Neural cell (in vitro differentiated cells): ENCODE measurements around the gene ZNF837. TPM values are rescaled to one million over a fixed set of nuclear protein-coding genes. Genes with fewer than 3 reads are reported as not detected.

Experiments
- H2AFZ ChIP-seq: fragments of 200-600, 300-800 bp; sonication (generic), shearing (Covaris generic); 2 replicates; pipeline ENCODE4 v1.6.0; 2014; ENCODE audit warnings: low read depth, mild to moderate bottlenecking, antibody characterized with exemption, low read length, moderate library complexity
- H3F3A ChIP-seq: fragments of 200-600 bp; shearing (Covaris generic); 2 replicates; pipeline ENCODE4 v1.6.1; 2016; ENCODE audit warnings: mild to moderate bottlenecking, moderate library complexity, mixed read lengths, antibody characterized with exemption, low read length; ENCODE audit not compliant: insufficient read depth, poor library complexity, severe bottlenecking
- H3K27ac ChIP-seq: fragments of 200-600, 300-800 bp; sonication (generic), shearing (Covaris generic); 2 replicates; pipeline ENCODE4 v1.5.1; 2014; ENCODE audit warnings: mild to moderate bottlenecking, low read length, moderate library complexity
- H3K27me3 ChIP-seq: fragments of 300-800, 200-600 bp; sonication (generic), shearing (Covaris generic); 2 replicates; pipeline ENCODE4 v1.6.0; 2014; ENCODE audit warnings: mild to moderate bottlenecking, low read depth, low read length, moderate library complexity; ENCODE audit not compliant: insufficient read depth
- H3K36me3 ChIP-seq: fragments of 300-800, 200-600 bp; sonication (generic), shearing (Covaris generic); 2 replicates; pipeline ENCODE4 v1.5.1; 2014; ENCODE audit warnings: mild to moderate bottlenecking, antibody characterized with exemption, low read length, moderate library complexity; ENCODE audit not compliant: insufficient read depth
- H3K4me2 ChIP-seq: fragments of 300-800, 200-600 bp; sonication (generic), shearing (Covaris generic); 2 replicates; pipeline ENCODE4 v1.6.0; 2014; ENCODE audit warnings: mild to moderate bottlenecking, low read length
- H3K4me3 ChIP-seq: fragments of 300-800, 200-600 bp; sonication (generic), shearing (Covaris generic); 2 replicates; pipeline ENCODE4 v1.5.1; 2014; ENCODE audit warnings: mild to moderate bottlenecking, low read length, moderate library complexity
- H3K79me2 ChIP-seq: fragments of 200-600 bp; shearing (Covaris generic); replicated peaks from 2 replicates; pipeline ENCODE4 v1.6.0; 2014; ENCODE audit warnings: mild to moderate bottlenecking, low read length, moderate library complexity; ENCODE audit not compliant: insufficient read depth
- H3K9ac ChIP-seq: fragments of 300-800, 200-600 bp; sonication (generic), shearing (Covaris generic); 2 replicates; pipeline ENCODE4 v1.6.1; 2016; ENCODE audit warnings: mild to moderate bottlenecking, low read length, mixed read lengths
- H3K9me2 ChIP-seq: fragments of 200-600 bp; shearing (Covaris generic); 2 replicates; pipeline ENCODE4 v1.6.1; 2016; ENCODE audit warnings: mild to moderate bottlenecking, low read length, mixed read lengths; ENCODE audit not compliant: insufficient read depth
- H3K9me3 ChIP-seq: fragments of 200-600, 300-800 bp; sonication (generic), shearing (Covaris generic); 2 replicates; pipeline ENCODE4 v1.6.1; 2016; ENCODE audit warnings: mild to moderate bottlenecking, mixed run types, low read length, moderate library complexity, mixed read lengths
- H4K20me1 ChIP-seq: fragments of 200-600 bp; shearing (Covaris generic); 2 replicates; pipeline ENCODE4 v1.6.1; 2016; ENCODE audit warnings: mild to moderate bottlenecking, mixed run types; ENCODE audit not compliant: insufficient read depth
- CTCF ChIP-seq: fragments of 450-650 bp; IDR thresholded peaks from 2 replicates; pipeline ENCODE4 v1.5.1; 2014; ENCODE audit warnings: antibody characterized with exemption, mild to moderate bottlenecking, moderate library complexity; ENCODE audit not compliant: poor library complexity, severe bottlenecking
- EP300 ChIP-seq: fragments of 450-650 bp; conservative IDR thresholded peaks from 2 replicates; pipeline ENCODE4 v1.6.1; 2014; ENCODE audit warnings: antibody characterized with exemption, mild to moderate bottlenecking, moderate library complexity; ENCODE audit not compliant: poor library complexity, severe bottlenecking
- EZH2 ChIP-seq: fragments of 200-600, 300-800 bp; shearing (Covaris generic), sonication (generic); IDR thresholded peaks from 2 replicates; pipeline ENCODE4 v1.6.1; 2014; ENCODE audit warnings: antibody characterized with exemption, low read length, borderline replicate concordance, mild to moderate bottlenecking; ENCODE audit not compliant: insufficient read depth, poor library complexity, severe bottlenecking
- MXI1 ChIP-seq: fragments of 450-650 bp; conservative IDR thresholded peaks from 2 replicates; pipeline ENCODE4 v1.6.1; 2014; ENCODE audit warnings: antibody characterized with exemption, mild to moderate bottlenecking; ENCODE audit not compliant: poor library complexity, severe bottlenecking
- POLR2AphosphoS5 ChIP-seq: IDR thresholded peaks from 2 replicates; pipeline ENCODE4 v1.6.1; 2012
- RAD21 ChIP-seq: fragments of 450-650 bp; conservative IDR thresholded peaks from 2 replicates; pipeline ENCODE4 v1.6.1; 2014; ENCODE audit warnings: antibody characterized with exemption, mild to moderate bottlenecking, moderate library complexity
- REST ChIP-seq: IDR thresholded peaks from 2 replicates; pipeline ENCODE4 v1.6.1; 2012; ENCODE audit warnings: borderline replicate concordance
- SMC3 ChIP-seq: fragments of 450-650 bp; conservative IDR thresholded peaks from 2 replicates; pipeline ENCODE4 v1.6.1; 2014; ENCODE audit warnings: antibody characterized with exemption, mild to moderate bottlenecking, moderate library complexity; ENCODE audit not compliant: poor library complexity
- TAF1 ChIP-seq: IDR thresholded peaks from 2 replicates; pipeline ENCODE4 v1.6.1; 2012; ENCODE audit warnings: low read depth
- polyA plus RNA-seq: library from polyadenylated mRNA; depleted of rRNA; stranded (reverse); fragments of >200 nt; gene quantifications from 2 replicates; pipeline ENCODE4 v1.2.3, GENCODE V29; 2014

Gene ZNF837
- polyA plus RNA-seq, 1 donor from 2014 or later: 4.5 TPM

GRCh38 chr19:58386576-58387337 is 5.9 kb upstream of the ZNF837 start, which contains the start of gene RPS5:
Gene RPS5, plus strand, starts transcription at chr19:58387269. Its CDS starts 869 bp downstream, at chr19:58388138.
- Histone ChIP-seq H3F3A (peaks cover 4% of the 10 kb centered on the region), H3K9me2 (no peaks in the 10 kb centered on the region), H3K9ac (peak within 1 kb of the TSS; percentile 92), H4K20me1 (no peaks in the 10 kb centered on the region), H3K27ac (peak within 1 kb of the TSS; percentile 95), H3K79me2 (peaks cover 20% of the 10 kb centered on the region), H3K36me3 (no peaks in the 10 kb centered on the region), H2AFZ (peak within 1 kb of the TSS; percentile 78), H3K27me3 (no peaks in the 10 kb centered on the region), H3K4me3 (peak within 1 kb of the TSS; percentile 77), H3K9me3 (no peaks in the 10 kb centered on the region), H3K4me2 (peak within 1 kb of the TSS; percentile 91)
- TF ChIP-seq CTCF (no peak), RAD21 (peak; percentile 27), SMC3 (no peak), TAF1 (peak; percentile 99), POLR2AphosphoS5 (peak; percentile 96), MXI1 (peak; percentile 98), EP300 (peak; percentile 20), REST (peak; percentile 98), EZH2 (no peak)

GRCh38 chr19:58385891-58386575 is 5.2 kb upstream of the ZNF837 start:
- Histone ChIP-seq H4K20me1 (no peaks in the 10 kb centered on the region), H3K4me3 (peak overlapping the region; percentile 77), H3K4me2 (peak overlapping the region; percentile 91), H3K27me3 (no peaks in the 10 kb centered on the region), H3K36me3 (no peaks in the 10 kb centered on the region), H3K9me3 (no peaks in the 10 kb centered on the region), H2AFZ (peak overlapping the region; percentile 78), H3K79me2 (peaks cover 20% of the 10 kb centered on the region), H3K9ac (peak overlapping the region; percentile 92), H3K27ac (peak overlapping the region; percentile 95), H3F3A (peaks cover 4% of the 10 kb centered on the region), H3K9me2 (no peaks in the 10 kb centered on the region)
- TF ChIP-seq POLR2AphosphoS5 (no peak), REST (no peak), TAF1 (peak; percentile 31), RAD21 (no peak), CTCF (no peak), MXI1 (no peak), SMC3 (no peak), EP300 (no peak)
